Stimulated activated CD8-positive, alpha-beta memory T cell treated with anti-CD3 and anti-CD28 coated beads, Interleukin-4, amount 100 ng/mL, for 4 hours (primary cell): ENCODE results near the gene ADGRG6.

ENCODE experiments used
- DNase-seq, 2 donors: peaks; one replicate each; pipeline ENCODE4 v3.0.0-alpha.2; 2020; ENCODE audit warnings: low read depth in 2 of 2, low spot score in 1 of 2

ADGRG6 gene

DNA sequence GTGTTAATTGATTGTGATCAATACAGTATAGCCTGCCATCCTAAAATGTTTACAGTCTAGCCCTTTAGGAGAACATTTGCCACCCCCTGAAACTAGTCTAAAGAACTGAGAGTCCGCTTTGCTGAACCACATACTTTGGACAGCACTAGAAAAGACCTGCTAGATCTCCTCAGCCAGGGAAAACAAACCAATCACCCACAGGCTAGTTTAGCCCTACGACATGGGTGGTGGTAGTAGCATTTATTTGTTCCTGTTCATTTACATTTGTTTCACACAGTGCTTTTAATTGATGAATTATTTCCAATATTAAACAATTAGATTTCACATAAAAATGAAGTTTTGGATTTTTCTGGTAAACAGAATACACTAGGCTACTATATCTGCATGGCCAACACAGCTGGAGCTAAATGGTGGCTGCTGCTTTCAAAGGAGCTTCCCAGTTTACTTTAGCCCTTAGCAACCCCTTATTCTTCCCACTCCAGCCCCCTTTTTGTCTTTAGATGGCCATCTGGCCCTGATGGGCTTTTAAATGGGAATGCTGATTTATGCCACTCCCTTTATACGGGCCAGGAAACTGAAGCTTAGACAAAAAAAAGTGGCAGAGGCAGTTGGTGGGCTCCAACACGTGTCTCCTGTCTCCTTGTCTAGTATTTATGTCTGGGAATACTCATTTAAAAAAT, 72.4 kb downstream of the ADGRG6 start:
- no peak for DNase-seq

GRCh38 chr6:142374965-142375733, 73.3 kb downstream of the ADGRG6 start:
- DNase-seq = no peak

DNA sequence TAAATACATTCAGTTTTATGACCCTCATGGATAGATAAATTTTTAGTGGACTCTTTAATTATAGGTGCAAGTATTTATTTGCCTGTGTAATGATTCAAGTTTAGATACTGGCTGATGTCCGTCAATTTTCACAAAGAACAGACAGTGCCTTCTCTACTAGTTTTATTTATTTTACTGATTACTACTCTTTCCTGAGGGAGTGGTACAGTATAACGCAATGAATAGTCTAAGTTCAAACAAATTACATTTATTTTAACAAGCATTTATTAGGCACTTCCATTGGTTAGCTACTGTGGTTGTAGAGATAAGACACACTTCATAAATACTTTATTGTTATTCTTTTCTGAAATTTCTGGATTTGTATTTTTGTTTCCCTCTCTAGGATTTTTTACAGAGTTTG, 74.3 kb downstream of the ADGRG6 start:
- no peak for DNase-seq

GRCh38 chr6:142376800-142377496, 75.1 kb downstream of the ADGRG6 start:
- DNase-seq = no peak

DNA sequence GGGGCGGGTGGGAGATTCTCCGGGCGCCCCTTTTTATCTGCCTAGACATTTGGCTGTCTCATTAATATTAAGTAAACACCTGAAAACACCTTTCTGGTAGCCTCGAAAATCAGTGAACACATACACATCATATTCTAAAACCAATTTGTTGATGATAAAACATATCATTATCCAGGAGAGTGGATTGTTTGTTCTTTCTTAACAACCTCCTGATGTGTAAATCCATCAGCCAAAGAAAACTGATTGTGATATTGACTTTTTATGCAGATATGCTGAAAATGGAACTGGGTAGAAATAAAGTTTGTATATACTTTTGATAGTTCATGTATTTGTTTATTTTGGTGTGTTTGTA, 75.7 kb downstream of the ADGRG6 start:
- no peak for DNase-seq

- DNase-seq = no peak
These were observed 76.5 kb downstream of the ADGRG6 start for GRCh38 chr6:142378138-142378875.

DNA sequence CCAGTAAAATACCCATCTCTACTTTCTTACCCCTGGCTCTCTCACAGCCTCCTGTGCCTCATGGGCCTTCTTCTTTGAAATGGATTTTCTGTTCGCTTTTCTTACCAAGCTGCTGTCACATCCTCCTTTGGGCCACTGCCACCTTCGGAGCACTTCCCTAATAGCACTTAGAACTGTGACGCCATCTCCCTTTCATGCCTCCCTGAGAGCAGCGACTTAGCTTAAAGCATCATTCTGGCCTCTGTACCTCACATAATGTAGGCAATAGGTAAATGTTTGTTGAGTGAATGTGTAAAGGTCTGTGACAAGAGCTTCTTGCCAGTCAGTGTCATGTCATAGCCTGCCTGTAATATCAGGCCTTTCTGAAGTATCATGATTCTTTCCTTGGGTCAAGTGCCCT, 78.8 kb downstream of the ADGRG6 start:
- DNase-seq = no peak

GRCh38 chr6:142381181-142381580, 79.4 kb downstream of the ADGRG6 start:
- no peak for DNase-seq

DNA sequence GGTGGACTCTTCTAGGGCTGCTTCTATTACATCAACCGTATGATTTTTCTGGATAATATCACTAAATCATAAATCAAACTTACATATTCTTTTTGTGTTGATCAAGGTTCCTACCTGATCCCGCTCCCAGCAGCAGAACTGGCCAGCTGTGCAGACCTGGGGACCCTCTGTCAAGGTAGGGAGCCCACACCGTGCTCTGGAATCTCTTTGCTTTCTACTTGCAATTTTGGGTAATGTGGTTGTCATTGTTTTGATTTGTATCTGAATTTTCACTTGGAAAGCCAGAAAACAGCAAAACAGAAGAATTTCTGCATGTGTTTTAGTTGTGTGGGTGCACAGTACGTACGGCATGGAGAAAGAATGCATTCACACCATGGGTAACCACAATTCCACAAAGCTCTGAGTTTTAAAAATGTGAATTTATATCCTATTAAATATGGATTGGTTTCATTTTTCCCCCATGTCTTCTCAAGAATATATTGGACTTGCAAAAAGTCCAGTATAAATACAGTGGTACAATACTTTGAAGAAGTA, 80.1 kb downstream of the ADGRG6 start:
- DNase-seq = no peak

GRCh38 chr6:142384519-142385254, 82.9 kb downstream of the ADGRG6 start:
- DNase-seq = no peak

- DNase-seq = no peak
These were observed 83.5 kb downstream of the ADGRG6 start for GRCh38 chr6:142385352-142385751.

- DNase-seq = no peak
These were observed 84.8 kb downstream of the ADGRG6 start for GRCh38 chr6:142386657-142387056.

GRCh38 chr6:142387997-142388815, 86.4 kb downstream of the ADGRG6 start:
- DNase-seq = no peak

DNA sequence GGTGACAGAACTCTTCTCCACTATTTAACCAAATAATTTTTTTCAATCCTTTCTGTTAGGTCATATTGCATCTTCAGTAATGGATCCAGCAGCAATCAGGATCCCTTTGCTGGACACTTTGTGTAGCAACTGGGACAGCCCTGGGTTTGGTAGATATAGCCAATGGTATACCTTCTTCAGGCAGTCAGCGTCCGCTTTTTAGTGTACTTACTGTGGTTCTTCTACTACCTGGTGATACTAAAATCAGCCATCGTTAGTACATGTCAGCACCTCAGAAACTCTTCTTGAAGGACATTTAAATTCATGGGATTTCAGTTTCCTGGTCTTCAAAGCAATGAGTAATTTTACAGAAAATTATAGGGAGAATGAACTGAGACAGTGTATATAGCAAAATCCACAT, 93.5 kb downstream of the ADGRG6 start:
- DNase-seq = no peak

GRCh38 chr6:142395768-142396231, 94.0 kb downstream of the ADGRG6 start:
- DNase-seq = no peak

- DNase-seq = no peak
These were observed 96.5 kb downstream of the ADGRG6 start for GRCh38 chr6:142398353-142398752.

- DNase-seq = no peak
These were observed 97.9 kb downstream of the ADGRG6 start for GRCh38 chr6:142399739-142400138.

- no peak for DNase-seq
These were observed 98.7 kb downstream of the ADGRG6 start for GRCh38 chr6:142400495-142400894.

GRCh38 chr6:142401838-142402237, 100.0 kb downstream of the ADGRG6 start:
- DNase-seq = no peak

GRCh38 chr6:142404751-142405150, 102.9 kb downstream of the ADGRG6 start:
- no peak for DNase-seq
